Measurements from ENCODE around the gene TANGO2. TPM values are rescaled to one million over a fixed set of nuclear protein-coding genes. Genes with fewer than 3 reads are reported as not detected.

Gene TANGO2
- total RNA-seq, 1 experiment from 2014 or later: 21.5 TPM

DNA sequence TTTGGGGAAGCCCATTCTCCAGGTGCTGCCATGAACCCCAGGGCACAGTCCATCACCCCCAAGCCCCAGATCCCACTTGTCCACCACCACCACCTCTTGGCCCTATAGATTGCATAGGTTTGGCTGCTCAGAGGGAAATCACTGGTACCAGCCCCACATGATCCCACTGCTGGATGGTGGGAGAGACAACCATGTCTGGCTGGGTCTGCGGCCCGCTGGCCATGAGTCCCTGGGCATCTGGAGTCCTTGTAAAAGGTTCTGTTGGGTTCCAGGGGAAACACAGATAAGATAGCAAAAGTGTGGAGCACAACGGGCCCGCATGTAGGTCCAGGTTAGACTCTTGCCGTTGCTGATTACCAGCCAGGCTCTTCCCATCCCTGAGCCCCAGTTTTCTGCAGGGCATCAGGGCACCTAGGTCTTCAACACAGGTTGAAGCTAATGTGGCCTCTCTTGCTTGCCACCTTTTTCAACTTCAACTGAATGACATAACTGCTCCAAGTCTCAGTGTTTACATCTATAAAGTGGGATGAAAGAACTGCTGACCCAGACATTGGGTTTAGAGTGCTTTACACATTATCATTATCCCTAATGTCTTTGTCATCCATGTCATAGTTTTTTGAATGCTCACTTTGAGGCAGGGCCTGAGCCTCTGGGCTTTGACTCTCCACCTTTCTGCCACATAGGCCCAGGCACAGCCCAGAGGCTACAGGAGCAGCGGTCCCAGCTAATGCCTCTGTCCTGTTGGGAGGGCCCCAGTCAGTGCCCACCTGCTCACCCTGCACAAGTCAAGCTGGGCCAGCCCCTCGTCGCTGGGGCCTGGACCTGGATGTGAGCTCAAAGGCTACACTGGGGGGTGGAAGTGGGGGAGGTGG, 1.0 kb upstream of the TANGO2 start:
- POLR2A ChIA-PET (ENCODE audit: low non-redundant PET): no interaction called here
- H3K36me3 ChIP-seq (ENCODE audit: insufficient read depth, low read length, poor library complexity, severe bottlenecking): no peaks in the 10 kb centered on the region
- intact Hi-C loops (cut with micrococcal nuclease; ENCODE audit: unreplicated experiment): no loop called here
- no TSS peak for BruUV-seq (replicated peaks)
- H3K27me3 ChIP-seq (replicated peaks; ENCODE audit: insufficient read depth, low read depth, low read length, poor library complexity): peaks cover 28% of the 10 kb centered on the region
- H3K4me3 ChIP-seq (ENCODE audit: low read depth, low read length, poor library complexity, severe bottlenecking): peak overlapping the region; percentile 86
- H3K27ac ChIP-seq (ENCODE audit: low read depth, low read length, poor library complexity, severe bottlenecking): no peak overlapping the region
- CTCF ChIA-PET: interaction anchor here (0.5 kb wide), 1 partner anchor 57 kb away, joined by 4 read pairs; no protein-coding TSS in a partner anchor
- peaks cover 5% of the 10 kb centered on the region for H3K4me1 ChIP-seq (ENCODE audit: insufficient read depth, low read length, poor library complexity, severe bottlenecking)
- DNase-seq (ENCODE audit: low spot score): no peak
- TF ChIP-seq, protein P1, sequence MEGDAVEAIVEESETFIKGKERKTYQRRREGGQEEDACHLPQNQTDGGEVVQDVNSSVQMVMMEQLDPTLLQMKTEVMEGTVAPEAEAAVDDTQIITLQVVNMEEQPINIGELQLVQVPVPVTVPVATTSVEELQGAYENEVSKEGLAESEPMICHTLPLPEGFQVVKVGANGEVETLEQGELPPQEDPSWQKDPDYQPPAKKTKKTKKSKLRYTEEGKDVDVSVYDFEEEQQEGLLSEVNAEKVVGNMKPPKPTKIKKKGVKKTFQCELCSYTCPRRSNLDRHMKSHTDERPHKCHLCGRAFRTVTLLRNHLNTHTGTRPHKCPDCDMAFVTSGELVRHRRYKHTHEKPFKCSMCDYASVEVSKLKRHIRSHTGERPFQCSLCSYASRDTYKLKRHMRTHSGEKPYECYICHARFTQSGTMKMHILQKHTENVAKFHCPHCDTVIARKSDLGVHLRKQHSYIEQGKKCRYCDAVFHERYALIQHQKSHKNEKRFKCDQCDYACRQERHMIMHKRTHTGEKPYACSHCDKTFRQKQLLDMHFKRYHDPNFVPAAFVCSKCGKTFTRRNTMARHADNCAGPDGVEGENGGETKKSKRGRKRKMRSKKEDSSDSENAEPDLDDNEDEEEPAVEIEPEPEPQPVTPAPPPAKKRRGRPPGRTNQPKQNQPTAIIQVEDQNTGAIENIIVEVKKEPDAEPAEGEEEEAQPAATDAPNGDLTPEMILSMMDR (conservative IDR thresholded peaks at IDR 0.05; ENCODE audit: low read depth, low read length): no peak
- no peak for TF ChIP-seq EZH2 (IDR thresholded peaks at IDR 0.05; ENCODE audit: borderline replicate concordance, low read depth, low read length, poor library complexity, severe bottlenecking)
- H3K9me3 ChIP-seq (ENCODE audit: low read depth, low read length, poor library complexity, severe bottlenecking): no peaks in the 10 kb centered on the region

DNA sequence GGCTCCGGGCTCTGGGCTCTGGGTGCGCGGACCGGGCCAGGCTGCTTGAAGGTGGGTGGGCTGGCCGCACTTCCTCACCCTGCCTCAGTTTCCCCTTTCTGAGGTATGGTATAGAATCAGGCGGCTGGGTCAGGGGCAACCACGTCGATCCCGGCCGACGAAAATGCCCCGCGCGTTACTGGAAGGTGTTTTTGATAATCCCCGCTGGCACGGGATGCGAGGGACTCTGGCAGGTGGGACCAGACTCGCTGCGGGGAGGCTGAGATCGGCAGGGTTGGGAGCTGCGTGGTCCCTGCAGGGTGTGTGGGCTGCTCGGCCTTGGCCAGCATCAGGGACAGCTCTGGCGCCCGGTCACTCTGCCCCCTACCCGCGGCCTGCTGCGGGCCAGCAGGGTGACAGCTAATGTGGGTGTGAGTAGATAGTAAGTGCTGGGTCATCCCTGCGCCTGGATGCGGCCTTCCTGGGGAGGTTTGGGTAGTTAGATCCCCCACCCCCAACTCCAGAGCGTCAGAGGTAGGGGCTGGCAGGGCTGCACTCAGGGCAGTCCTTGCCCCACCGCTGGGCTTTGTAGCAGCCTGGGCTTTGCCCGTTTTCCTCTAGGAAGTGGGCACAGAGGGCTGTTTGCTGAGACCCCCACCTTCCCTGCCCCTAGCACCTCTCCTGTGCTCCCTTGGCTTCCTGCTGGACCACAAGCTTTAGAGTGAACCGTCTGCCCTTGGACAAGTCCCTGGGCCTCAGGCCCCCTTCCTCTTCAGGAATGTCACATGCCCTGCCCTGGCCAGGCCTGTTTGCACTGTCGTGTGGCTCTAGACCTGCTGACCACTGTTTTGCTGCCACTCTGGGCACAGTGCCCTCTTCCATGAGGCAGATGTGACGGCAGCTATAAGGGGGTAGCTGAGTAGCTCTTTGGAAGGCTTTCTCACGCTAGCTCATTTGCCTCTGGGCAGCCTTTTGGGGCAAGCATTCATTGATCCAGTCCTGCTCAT, 579 bp downstream of the TANGO2 start:
- CTCF ChIA-PET: interaction anchor here (0.6 kb wide), 1 partner anchor 59 kb away, joined by 11 read pairs; no protein-coding TSS in a partner anchor
- no peak for TF ChIP-seq EZH2 (IDR thresholded peaks at IDR 0.05; ENCODE audit: borderline replicate concordance, low read depth, low read length, poor library complexity, severe bottlenecking)
- TF ChIP-seq, protein P1 (conservative IDR thresholded peaks at IDR 0.05; ENCODE audit: low read depth, low read length): no peak
- H3K27ac ChIP-seq (ENCODE audit: low read depth, low read length, poor library complexity, severe bottlenecking): peak overlapping the region; percentile 78
- H3K4me3 ChIP-seq (ENCODE audit: low read depth, low read length, poor library complexity, severe bottlenecking): peak overlapping the region; percentile 86
- H3K4me1 ChIP-seq (ENCODE audit: insufficient read depth, low read length, poor library complexity, severe bottlenecking): peaks cover 5% of the 10 kb centered on the region
- DNase-seq (ENCODE audit: low spot score): no peak
- intact Hi-C loops (cut with micrococcal nuclease; ENCODE audit: unreplicated experiment): no loop called here
- TSS peak; percentile 62 for BruUV-seq (replicated peaks)
- H3K9me3 ChIP-seq (ENCODE audit: low read depth, low read length, poor library complexity, severe bottlenecking): no peaks in the 10 kb centered on the region
- peaks cover 13% of the 10 kb centered on the region for H3K27me3 ChIP-seq (replicated peaks; ENCODE audit: insufficient read depth, low read depth, low read length, poor library complexity)
- no peaks in the 10 kb centered on the region for H3K36me3 ChIP-seq (ENCODE audit: insufficient read depth, low read length, poor library complexity, severe bottlenecking)
- POLR2A ChIA-PET (ENCODE audit: low non-redundant PET): no interaction called here

DNA sequence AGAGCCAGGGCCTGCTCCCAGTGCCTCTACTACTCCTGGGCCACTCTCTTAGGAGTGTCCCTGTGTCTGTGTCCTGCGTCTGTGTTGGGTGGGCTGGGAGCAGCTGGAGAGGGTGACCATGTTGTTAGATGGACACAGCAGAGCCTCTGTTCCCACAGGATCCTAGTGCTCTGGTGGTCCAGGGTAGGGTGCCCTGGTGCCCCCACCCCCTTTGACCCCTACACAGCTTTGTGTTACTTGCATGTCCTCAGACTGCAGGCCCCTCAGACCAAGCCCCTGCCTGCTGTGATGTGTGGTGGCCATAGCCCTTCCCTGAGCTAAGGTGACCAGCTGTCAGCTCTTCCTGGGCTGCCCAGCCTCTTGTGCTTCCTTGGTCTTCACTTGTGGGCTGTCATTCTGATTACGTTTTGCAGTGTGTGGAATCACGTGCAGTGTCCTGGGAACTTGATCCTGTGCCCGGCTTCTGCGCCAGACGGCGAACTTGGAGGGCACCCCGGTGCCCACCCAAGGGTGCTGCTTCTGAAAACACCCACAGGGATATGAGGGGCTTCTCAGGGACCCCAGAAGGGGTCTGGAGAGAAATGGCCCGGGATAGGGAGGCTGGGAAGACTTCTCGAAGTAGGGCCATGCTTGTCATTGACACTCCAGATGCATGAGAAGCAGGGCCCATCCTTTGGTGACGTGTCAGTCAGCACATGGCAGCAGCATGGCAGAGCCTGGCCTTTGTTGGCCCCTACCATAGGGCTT, 1.5 kb downstream of the TANGO2 start:
- TF ChIP-seq, protein P1 (conservative IDR thresholded peaks at IDR 0.05; ENCODE audit: low read depth, low read length): no peak
- TF ChIP-seq EZH2 (IDR thresholded peaks at IDR 0.05; ENCODE audit: borderline replicate concordance, low read depth, low read length, poor library complexity, severe bottlenecking): no peak
- Histone ChIP-seq H3K4me3 (ENCODE audit: low read depth, low read length, poor library complexity, severe bottlenecking) (peak overlapping the region; percentile 86), H3K27ac (ENCODE audit: low read depth, low read length, poor library complexity, severe bottlenecking) (no peak overlapping the region), H3K27me3 (replicated peaks; ENCODE audit: insufficient read depth, low read depth, low read length, poor library complexity) (peaks cover 12% of the 10 kb centered on the region), H3K36me3 (ENCODE audit: insufficient read depth, low read length, poor library complexity, severe bottlenecking) (no peaks in the 10 kb centered on the region), H3K9me3 (ENCODE audit: low read depth, low read length, poor library complexity, severe bottlenecking) (no peaks in the 10 kb centered on the region), H3K4me1 (ENCODE audit: insufficient read depth, low read length, poor library complexity, severe bottlenecking) (peaks cover 5% of the 10 kb centered on the region)
- intact Hi-C loops (cut with micrococcal nuclease; ENCODE audit: unreplicated experiment): no loop called here
- no peak for DNase-seq (ENCODE audit: low spot score)
- ChIA-PET POLR2A (ENCODE audit: low non-redundant PET) (no interaction called here), CTCF (interaction anchor here (0.6 kb wide), 1 partner anchor 60 kb away, joined by 11 read pairs; no protein-coding TSS in a partner anchor)
- no TSS peak for BruUV-seq (replicated peaks)

All from A673 (cell line).